Measurements from ENCODE around the gene SERPINB1.

GRCh38 chr6:2881423-2881822 is 39.8 kb upstream of the SERPINB1 start:
- TF ChIP-seq, protein P1, sequence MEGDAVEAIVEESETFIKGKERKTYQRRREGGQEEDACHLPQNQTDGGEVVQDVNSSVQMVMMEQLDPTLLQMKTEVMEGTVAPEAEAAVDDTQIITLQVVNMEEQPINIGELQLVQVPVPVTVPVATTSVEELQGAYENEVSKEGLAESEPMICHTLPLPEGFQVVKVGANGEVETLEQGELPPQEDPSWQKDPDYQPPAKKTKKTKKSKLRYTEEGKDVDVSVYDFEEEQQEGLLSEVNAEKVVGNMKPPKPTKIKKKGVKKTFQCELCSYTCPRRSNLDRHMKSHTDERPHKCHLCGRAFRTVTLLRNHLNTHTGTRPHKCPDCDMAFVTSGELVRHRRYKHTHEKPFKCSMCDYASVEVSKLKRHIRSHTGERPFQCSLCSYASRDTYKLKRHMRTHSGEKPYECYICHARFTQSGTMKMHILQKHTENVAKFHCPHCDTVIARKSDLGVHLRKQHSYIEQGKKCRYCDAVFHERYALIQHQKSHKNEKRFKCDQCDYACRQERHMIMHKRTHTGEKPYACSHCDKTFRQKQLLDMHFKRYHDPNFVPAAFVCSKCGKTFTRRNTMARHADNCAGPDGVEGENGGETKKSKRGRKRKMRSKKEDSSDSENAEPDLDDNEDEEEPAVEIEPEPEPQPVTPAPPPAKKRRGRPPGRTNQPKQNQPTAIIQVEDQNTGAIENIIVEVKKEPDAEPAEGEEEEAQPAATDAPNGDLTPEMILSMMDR (IDR thresholded peaks at IDR 0.05) = no peak
- TF ChIP-seq POLR2AphosphoS5 (IDR thresholded peaks at IDR 0.05) (no peak), POLR2A (IDR thresholded peaks at IDR 0.05) (no peak), EP300 (IDR thresholded peaks at IDR 0.05) (no peak)

Measured in gastroesophageal sphincter (tissue), 3 donors.